ENCODE measurements around the gene SLX4. TPM values are rescaled to one million over a fixed set of nuclear protein-coding genes. Genes with fewer than 3 reads are reported as not detected.

Gene SLX4
- total RNA-seq, 4 donors from 2014 or later: 1.4 to 5.6 (median 3.2) TPM

DNA sequence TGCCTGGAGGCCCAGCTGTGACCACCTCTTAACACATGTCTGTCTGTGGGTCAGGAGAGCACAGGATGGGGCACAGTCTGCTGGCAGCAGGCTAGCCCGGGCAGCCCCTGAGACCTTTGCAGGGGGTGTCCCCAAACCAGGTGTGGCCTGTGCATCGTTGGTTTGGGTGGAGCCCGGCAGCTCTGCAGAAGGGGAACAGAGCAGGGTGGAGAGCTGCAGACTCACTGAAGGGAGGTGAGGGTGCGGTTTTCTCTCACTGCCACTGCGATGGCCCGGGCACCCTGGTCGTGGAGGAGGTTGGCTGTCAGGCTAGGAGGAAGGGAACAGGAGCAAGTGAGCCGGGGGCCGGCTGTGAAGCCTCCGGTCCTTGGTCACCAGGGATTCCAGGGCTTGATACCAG, 63.0 kb downstream of the SLX4 start:
- no peaks in the 10 kb centered on the region for H3K27me3 ChIP-seq

DNA sequence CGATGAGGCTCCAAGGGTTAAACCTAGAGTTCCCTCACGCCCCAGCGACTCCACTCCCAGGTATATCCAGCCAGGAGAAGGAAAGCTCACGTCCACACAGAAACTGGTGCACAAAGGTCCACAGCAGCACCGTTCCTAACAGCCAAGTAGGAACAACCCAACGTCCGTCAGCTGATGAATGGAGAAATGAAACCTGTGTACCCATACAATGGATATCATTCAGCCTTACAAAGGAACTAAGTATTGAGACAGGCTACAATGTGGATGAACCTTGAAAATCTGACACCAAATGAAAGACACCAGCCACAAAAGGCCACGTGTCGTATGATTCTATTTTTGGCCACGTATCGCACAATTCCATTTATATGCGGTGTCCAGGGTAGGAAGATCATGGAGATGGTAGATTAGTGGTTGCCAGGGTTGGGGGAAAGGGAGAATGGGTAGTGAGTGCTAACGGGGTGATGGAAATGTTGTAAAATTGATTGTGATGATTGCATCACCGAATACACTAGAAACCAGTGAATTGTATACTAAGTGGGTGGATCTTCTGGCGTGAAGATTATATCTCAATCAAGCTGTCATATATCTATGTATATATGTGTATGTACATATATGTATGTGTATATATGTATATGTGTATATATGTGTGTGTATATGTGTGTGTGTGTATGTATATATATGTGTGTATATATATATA, 64.3 kb downstream of the SLX4 start:
- H3K27ac ChIP-seq: no peak overlapping the region

More for the DNA sequence above, 63.0 kb downstream of the SLX4 start:
- Histone ChIP-seq H3K36me3 (no peaks in the 10 kb centered on the region), H3K9me3 (no peaks in the 10 kb centered on the region), H3K27ac (no peak overlapping the region), H3K4me1 (no peaks in the 10 kb centered on the region), H3K4me3 (no peak overlapping the region)
- ATAC-seq: no peak
- no CpG with 5 or more reads among the region's 10 CpGs for WGBS, 2 donors (ENCODE audit: low coverage in 1 of 2)
- TF ChIP-seq POLR2A (IDR thresholded peaks at IDR 0.05): no peak
- no peak for TF ChIP-seq EP300 (IDR thresholded peaks at IDR 0.05)
- TF ChIP-seq POLR2AphosphoS5 (IDR thresholded peaks at IDR 0.05): no peak
- TF ChIP-seq, protein P1, sequence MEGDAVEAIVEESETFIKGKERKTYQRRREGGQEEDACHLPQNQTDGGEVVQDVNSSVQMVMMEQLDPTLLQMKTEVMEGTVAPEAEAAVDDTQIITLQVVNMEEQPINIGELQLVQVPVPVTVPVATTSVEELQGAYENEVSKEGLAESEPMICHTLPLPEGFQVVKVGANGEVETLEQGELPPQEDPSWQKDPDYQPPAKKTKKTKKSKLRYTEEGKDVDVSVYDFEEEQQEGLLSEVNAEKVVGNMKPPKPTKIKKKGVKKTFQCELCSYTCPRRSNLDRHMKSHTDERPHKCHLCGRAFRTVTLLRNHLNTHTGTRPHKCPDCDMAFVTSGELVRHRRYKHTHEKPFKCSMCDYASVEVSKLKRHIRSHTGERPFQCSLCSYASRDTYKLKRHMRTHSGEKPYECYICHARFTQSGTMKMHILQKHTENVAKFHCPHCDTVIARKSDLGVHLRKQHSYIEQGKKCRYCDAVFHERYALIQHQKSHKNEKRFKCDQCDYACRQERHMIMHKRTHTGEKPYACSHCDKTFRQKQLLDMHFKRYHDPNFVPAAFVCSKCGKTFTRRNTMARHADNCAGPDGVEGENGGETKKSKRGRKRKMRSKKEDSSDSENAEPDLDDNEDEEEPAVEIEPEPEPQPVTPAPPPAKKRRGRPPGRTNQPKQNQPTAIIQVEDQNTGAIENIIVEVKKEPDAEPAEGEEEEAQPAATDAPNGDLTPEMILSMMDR (IDR thresholded peaks at IDR 0.05): no peak

DNA sequence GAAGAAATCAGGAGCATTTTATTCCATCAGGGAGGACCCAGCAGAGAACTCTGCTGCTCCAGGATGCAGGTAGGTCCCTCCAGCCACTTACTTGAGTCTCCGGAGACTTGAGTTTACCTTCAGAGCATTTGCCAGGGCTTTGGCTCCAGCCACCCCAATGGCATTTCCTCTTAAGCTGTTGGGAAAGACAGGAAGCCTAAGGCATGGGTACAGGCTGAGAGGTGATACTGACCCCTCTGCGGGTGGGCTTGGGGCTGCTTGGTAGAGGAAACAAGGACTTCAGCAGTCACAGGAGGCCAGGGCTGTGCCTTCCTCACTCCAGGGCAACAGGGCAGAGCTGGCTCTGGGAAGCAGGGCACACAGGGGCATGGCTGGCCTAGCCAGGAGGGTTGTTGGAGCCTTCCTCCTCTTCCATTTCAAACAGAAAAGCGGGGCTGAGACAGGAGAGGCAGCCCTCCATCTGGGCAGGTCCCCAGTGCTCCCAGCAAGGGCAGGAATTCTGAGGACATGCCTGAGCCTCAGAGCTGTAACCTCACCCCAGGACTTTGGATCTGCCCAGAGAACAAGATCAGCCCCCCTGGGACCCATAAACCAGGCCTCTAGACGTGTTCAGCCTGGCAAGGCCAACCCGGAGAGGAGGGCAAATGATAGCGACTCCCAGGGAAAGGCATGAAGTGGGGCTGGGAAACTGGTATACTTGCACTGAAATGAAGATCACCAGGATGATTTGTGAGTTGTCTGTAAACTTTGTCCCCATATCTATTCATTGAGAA, 68.6 kb downstream of the SLX4 start:
- no peak for TF ChIP-seq EP300 (IDR thresholded peaks at IDR 0.05)
- TF ChIP-seq, protein P1 (IDR thresholded peaks at IDR 0.05): no peak
- TF ChIP-seq POLR2A (IDR thresholded peaks at IDR 0.05): no peak
- TF ChIP-seq POLR2AphosphoS5 (IDR thresholded peaks at IDR 0.05): no peak
- H3K27ac ChIP-seq: no peak overlapping the region
- peaks cover 0 to 40% of the 10 kb centered on the region in 2 donors for H3K36me3 ChIP-seq
- H3K4me3 ChIP-seq: no peak overlapping the region
- WGBS, 2 donors (ENCODE audit: low coverage in 1 of 2): 69 to 80% methylated on average over 1 to 4 of the region's 6 CpGs
- H3K27me3 ChIP-seq: no peaks in the 10 kb centered on the region
- no peaks in the 10 kb centered on the region for H3K4me1 ChIP-seq
- ATAC-seq: no peak
- no peaks in the 10 kb centered on the region for H3K9me3 ChIP-seq

More for the DNA sequence above, 64.3 kb downstream of the SLX4 start:
- Histone ChIP-seq H3K27me3 (no peaks in the 10 kb centered on the region), H3K36me3 (peaks cover 0 to 3% of the 10 kb centered on the region in 2 donors), H3K9me3 (no peaks in the 10 kb centered on the region), H3K4me1 (no peaks in the 10 kb centered on the region), H3K4me3 (no peak overlapping the region)
- no peak for TF ChIP-seq EP300 (IDR thresholded peaks at IDR 0.05)
- no peak for ATAC-seq
- 81 to 86% methylated on average over 12 to 14 of the region's 15 CpGs for WGBS, 2 donors (ENCODE audit: low coverage in 1 of 2)

DNA sequence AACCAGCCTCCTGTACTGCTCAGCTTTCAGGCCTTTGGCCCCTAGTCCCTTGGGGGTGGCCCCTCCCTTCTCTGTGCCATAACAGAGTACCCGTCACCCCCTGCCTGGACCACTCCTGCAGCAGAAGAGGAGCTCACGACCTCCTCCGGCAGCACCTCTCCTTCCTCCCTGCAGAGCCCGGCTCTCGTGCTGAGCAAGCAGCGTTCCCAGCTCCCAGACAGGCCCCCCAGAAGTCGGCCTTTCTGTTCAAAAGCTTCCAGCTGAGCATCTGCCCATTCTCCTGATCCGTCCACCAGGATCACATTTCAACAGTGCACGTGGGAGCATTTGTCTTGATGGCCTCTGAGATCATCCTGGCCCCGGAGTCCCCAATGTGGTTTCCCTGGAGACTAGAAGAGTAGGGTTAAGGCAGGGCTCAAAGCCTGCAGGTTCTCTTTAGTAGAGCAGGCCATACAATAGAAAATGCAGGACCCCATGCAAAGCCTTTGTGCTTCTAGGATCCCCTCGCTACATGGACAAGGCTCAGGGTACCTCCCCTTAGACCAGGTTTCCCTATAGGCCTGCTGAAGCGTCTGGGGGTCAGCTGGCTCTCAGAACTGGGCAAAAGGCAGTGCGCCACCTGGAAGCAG, 69.8 kb downstream of the SLX4 start:
- H3K36me3 ChIP-seq: peaks cover 0 to 43% of the 10 kb centered on the region in 2 donors
- peaks cover 0 to 11% (median 0%) of the 10 kb centered on the region in 3 donors for H3K4me1 ChIP-seq
- H3K9me3 ChIP-seq: no peaks in the 10 kb centered on the region
- no peaks in the 10 kb centered on the region for H3K27me3 ChIP-seq
- TF ChIP-seq POLR2AphosphoS5 (IDR thresholded peaks at IDR 0.05): no peak
- TF ChIP-seq EP300 (IDR thresholded peaks at IDR 0.05): no peak
- TF ChIP-seq POLR2A (IDR thresholded peaks at IDR 0.05): no peak
- TF ChIP-seq, protein P1 (IDR thresholded peaks at IDR 0.05): no peak
- no peak overlapping the region for H3K27ac ChIP-seq
- no peak overlapping the region for H3K4me3 ChIP-seq
- no peak for ATAC-seq
- 89 to 100% methylated on average over 1 to 3 of the region's 13 CpGs for WGBS, 2 donors (ENCODE audit: low coverage in 1 of 2)

DNA sequence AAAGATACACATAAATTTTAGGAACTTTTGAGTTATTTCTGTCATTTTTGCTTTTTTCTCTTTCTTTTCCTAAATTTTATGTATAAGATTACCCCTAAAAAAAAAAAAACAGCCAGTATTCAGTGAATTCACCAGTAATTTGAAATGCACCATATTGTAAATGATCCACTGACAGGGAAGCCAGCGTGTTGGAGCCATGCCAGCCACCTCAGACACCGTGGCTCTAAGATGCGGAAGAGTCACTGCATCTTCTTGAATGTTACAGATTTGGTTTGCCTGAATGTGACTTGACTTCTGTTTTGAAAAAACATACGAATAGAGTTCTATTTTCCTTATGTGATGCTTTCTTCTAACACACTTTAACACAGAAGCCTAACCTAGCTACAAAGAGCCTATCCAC, 73.2 kb downstream of the SLX4 start:
- Histone ChIP-seq H3K9me3 (no peaks in the 10 kb centered on the region), H3K27ac (no peak overlapping the region), H3K4me1 (peaks cover 0 to 23% (median 3%) of the 10 kb centered on the region in 3 donors), H3K27me3 (no peaks in the 10 kb centered on the region), H3K4me3 (no peak overlapping the region), H3K36me3 (peaks cover 0 to 77% of the 10 kb centered on the region in 2 donors)
- WGBS, 2 donors (ENCODE audit: low coverage in 1 of 2): 72 to 83% methylated on average over 4 of the region's 4 CpGs
- ATAC-seq: no peak
- TF ChIP-seq, protein P1 (IDR thresholded peaks at IDR 0.05): no peak
- TF ChIP-seq POLR2AphosphoS5 (IDR thresholded peaks at IDR 0.05) (no peak), EP300 (IDR thresholded peaks at IDR 0.05) (no peak), POLR2A (IDR thresholded peaks at IDR 0.05) (no peak)

Data from gastroesophageal sphincter (tissue), 4 donors.